ENCODE data around the gene PBXIP1.

PBXIP1 gene

DNA sequence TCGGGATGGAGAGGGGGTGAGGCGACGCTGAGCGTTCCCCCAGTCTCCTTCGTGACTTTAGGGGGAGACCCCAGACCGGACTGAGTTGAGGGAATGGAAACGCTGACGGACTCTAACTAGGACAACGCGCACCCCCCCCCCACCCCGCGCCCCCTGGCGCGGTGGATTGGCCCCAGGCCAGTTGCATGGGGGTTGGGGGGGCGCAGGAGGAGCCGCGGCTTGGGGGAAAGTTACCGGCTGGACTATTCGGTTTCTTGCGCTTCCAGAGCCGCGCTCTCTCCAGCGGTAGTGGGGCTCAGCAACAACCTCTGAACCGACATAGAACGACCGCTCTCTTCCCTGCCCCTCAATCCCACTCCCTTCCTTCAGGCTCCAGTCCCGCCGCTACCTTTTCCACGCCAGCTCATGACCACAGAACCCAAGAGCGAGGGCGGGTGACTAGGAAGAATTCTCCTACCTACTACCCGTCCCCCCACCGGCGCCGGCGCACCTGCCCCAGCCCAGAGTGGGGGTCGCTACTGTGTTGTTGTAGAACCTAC, 47.4 kb upstream of the PBXIP1 start:
- peak overlapping the region; percentile 89 for H3K18ac ChIP-seq (ENCODE audit: low read length)
- H2AK5ac ChIP-seq (ENCODE audit: low read length), result no peak overlapping the region
- DNase-seq, result peak; percentile 63
- H2BK5ac ChIP-seq (ENCODE audit: low read length), result peak overlapping the region; percentile 90
- H4K8ac ChIP-seq (ENCODE audit: low read depth, low read length), result no peak overlapping the region
- H3K79me1 ChIP-seq (ENCODE audit: low read length), result peaks cover 5% of the 10 kb centered on the region
- peaks cover 11% of the 10 kb centered on the region for H3K4me1 ChIP-seq (ENCODE audit: control insufficient read depth, low read depth, low read length)
- peak overlapping the region; percentile 97 for H3K9ac ChIP-seq (ENCODE audit: low read length)
- peak overlapping the region; percentile 14 for H2BK15ac ChIP-seq (replicated peaks; ENCODE audit: low read depth)
- H2BK120ac ChIP-seq (ENCODE audit: low read depth, low read length), result peak overlapping the region; percentile 56
- H3K4me2 ChIP-seq (ENCODE audit: low read length), result peak overlapping the region; percentile 99
- peak overlapping the region; percentile 76 for H3K4ac ChIP-seq (ENCODE audit: low read depth, low read length)
- H3K79me2 ChIP-seq (ENCODE audit: control insufficient read depth, insufficient read depth, low read length), result peaks cover 21% of the 10 kb centered on the region
- peak overlapping the region; percentile 99 for H3K56ac ChIP-seq (ENCODE audit: low read length)
- H3K23ac ChIP-seq (ENCODE audit: low read length), result peak overlapping the region; percentile 20
- H4K5ac ChIP-seq (ENCODE audit: low read length), result no peak overlapping the region
- no CpG with 5 or more reads among the region's 37 CpGs for WGBS (ENCODE audit: extremely low coverage, insufficient coverage, low lambda C conversion rate)
- H3K36me3 ChIP-seq (ENCODE audit: control insufficient read depth, insufficient read depth, low read length), result no peaks in the 10 kb centered on the region
- H3K27ac ChIP-seq (ENCODE audit: low read depth, low read length), result peak overlapping the region; percentile 20
- H3K27me3 ChIP-seq (ENCODE audit: insufficient read depth, low read length, poor library complexity), result no peaks in the 10 kb centered on the region
- H3K4me3 ChIP-seq (ENCODE audit: low read length), result peak overlapping the region; percentile 75

- Histone ChIP-seq H3K9ac (ENCODE audit: low read length) (peak within 1 kb of the TSS; percentile 97), H3K36me3 (ENCODE audit: control insufficient read depth, insufficient read depth, low read length) (no peaks in the 10 kb centered on the region), H3K18ac (ENCODE audit: low read length) (peak within 1 kb of the TSS; percentile 89), H3K27ac (ENCODE audit: low read depth, low read length) (peak within 1 kb of the TSS; percentile 69), H4K8ac (ENCODE audit: low read depth, low read length) (no peak within 1 kb of the TSS), H3K56ac (ENCODE audit: low read length) (peak within 1 kb of the TSS; percentile 99), H3K79me1 (ENCODE audit: low read length) (peaks cover 5% of the 10 kb centered on the region), H2BK120ac (ENCODE audit: low read depth, low read length) (peak within 1 kb of the TSS; percentile 56), H3K4me2 (ENCODE audit: low read length) (peak within 1 kb of the TSS; percentile 99), H3K4me1 (ENCODE audit: control insufficient read depth, low read depth, low read length) (peaks cover 10% of the 10 kb centered on the region), H4K5ac (ENCODE audit: low read length) (no peak within 1 kb of the TSS), H3K23ac (ENCODE audit: low read length) (peak within 1 kb of the TSS; percentile 20), H3K4ac (ENCODE audit: low read depth, low read length) (peak within 1 kb of the TSS; percentile 76), H2AK5ac (ENCODE audit: low read length) (no peak within 1 kb of the TSS), H3K79me2 (ENCODE audit: control insufficient read depth, insufficient read depth, low read length) (peaks cover 21% of the 10 kb centered on the region), H2BK5ac (ENCODE audit: low read length) (peak within 1 kb of the TSS; percentile 90), H3K27me3 (ENCODE audit: insufficient read depth, low read length, poor library complexity) (no peaks in the 10 kb centered on the region), H3K4me3 (ENCODE audit: low read length) (peak within 1 kb of the TSS; percentile 75), H2BK15ac (replicated peaks; ENCODE audit: low read depth) (peak within 1 kb of the TSS; percentile 14)
- WGBS (ENCODE audit: extremely low coverage, insufficient coverage, low lambda C conversion rate), result no CpG with 5 or more reads among the region's 35 CpGs
- no peak for DNase-seq
Observed at GRCh38 chr1:155002464-155003226, 46.7 kb upstream of the PBXIP1 start, which contains the start of gene ZBTB7B. Gene ZBTB7B, plus strand, starts transcription at chr1:155002802. Its CDS starts 11,859 bp downstream, at chr1:155014661.

GRCh38 chr1:155001675-155002463, 46.0 kb upstream of the PBXIP1 start:
- H3K4me2 ChIP-seq (ENCODE audit: low read length), result peak overlapping the region; percentile 90
- H3K4me3 ChIP-seq (ENCODE audit: low read length), result peak overlapping the region; percentile 68
- H3K4ac ChIP-seq (ENCODE audit: low read depth, low read length), result no peak overlapping the region
- H3K23ac ChIP-seq (ENCODE audit: low read length), result no peak overlapping the region
- H3K56ac ChIP-seq (ENCODE audit: low read length), result peak overlapping the region; percentile 90
- peak overlapping the region; percentile 69 for H3K27ac ChIP-seq (ENCODE audit: low read depth, low read length)
- H2BK15ac ChIP-seq (replicated peaks; ENCODE audit: low read depth), result no peak overlapping the region
- peak overlapping the region; percentile 3 for H2BK5ac ChIP-seq (ENCODE audit: low read length)
- DNase-seq, result peak; percentile 100
- H3K4me1 ChIP-seq (ENCODE audit: control insufficient read depth, low read depth, low read length), result peaks cover 10% of the 10 kb centered on the region
- peaks cover 19% of the 10 kb centered on the region for H3K79me2 ChIP-seq (ENCODE audit: control insufficient read depth, insufficient read depth, low read length)
- no peak overlapping the region for H4K5ac ChIP-seq (ENCODE audit: low read length)
- H2BK120ac ChIP-seq (ENCODE audit: low read depth, low read length), result no peak overlapping the region
- H2AK5ac ChIP-seq (ENCODE audit: low read length), result no peak overlapping the region
- H4K8ac ChIP-seq (ENCODE audit: low read depth, low read length), result no peak overlapping the region
- WGBS (ENCODE audit: extremely low coverage, insufficient coverage, low lambda C conversion rate), result no CpG with 5 or more reads among the region's 38 CpGs
- no peaks in the 10 kb centered on the region for H3K36me3 ChIP-seq (ENCODE audit: control insufficient read depth, insufficient read depth, low read length)
- H3K27me3 ChIP-seq (ENCODE audit: insufficient read depth, low read length, poor library complexity), result no peaks in the 10 kb centered on the region
- H3K79me1 ChIP-seq (ENCODE audit: low read length), result peaks cover 5% of the 10 kb centered on the region
- H3K9ac ChIP-seq (ENCODE audit: low read length), result peak overlapping the region; percentile 63
- peak overlapping the region; percentile 53 for H3K18ac ChIP-seq (ENCODE audit: low read length)

GRCh38 chr1:155001425-155001674, 45.5 kb upstream of the PBXIP1 start:
- H3K4ac ChIP-seq (ENCODE audit: low read depth, low read length), result no peak overlapping the region
- peak overlapping the region; percentile 20 for H2BK5ac ChIP-seq (ENCODE audit: low read length)
- peak overlapping the region; percentile 63 for H3K9ac ChIP-seq (ENCODE audit: low read length)
- peak overlapping the region; percentile 53 for H3K18ac ChIP-seq (ENCODE audit: low read length)
- peak overlapping the region; percentile 90 for H3K56ac ChIP-seq (ENCODE audit: low read length)
- H4K8ac ChIP-seq (ENCODE audit: low read depth, low read length), result no peak overlapping the region
- H3K4me1 ChIP-seq (ENCODE audit: control insufficient read depth, low read depth, low read length), result peaks cover 10% of the 10 kb centered on the region
- H3K27me3 ChIP-seq (ENCODE audit: insufficient read depth, low read length, poor library complexity), result no peaks in the 10 kb centered on the region
- peaks cover 5% of the 10 kb centered on the region for H3K79me1 ChIP-seq (ENCODE audit: low read length)
- H2BK15ac ChIP-seq (replicated peaks; ENCODE audit: low read depth), result no peak overlapping the region
- H3K79me2 ChIP-seq (ENCODE audit: control insufficient read depth, insufficient read depth, low read length), result peaks cover 18% of the 10 kb centered on the region
- no peak overlapping the region for H2AK5ac ChIP-seq (ENCODE audit: low read length)
- WGBS (ENCODE audit: extremely low coverage, insufficient coverage, low lambda C conversion rate), result no CpG with 5 or more reads among the region's 11 CpGs
- H3K36me3 ChIP-seq (ENCODE audit: control insufficient read depth, insufficient read depth, low read length), result no peaks in the 10 kb centered on the region
- H2BK120ac ChIP-seq (ENCODE audit: low read depth, low read length), result no peak overlapping the region
- peak; percentile 71 for DNase-seq
- H4K5ac ChIP-seq (ENCODE audit: low read length), result no peak overlapping the region
- peak overlapping the region; percentile 68 for H3K4me3 ChIP-seq (ENCODE audit: low read length)
- H3K23ac ChIP-seq (ENCODE audit: low read length), result peak overlapping the region; percentile 37
- peak overlapping the region; percentile 69 for H3K27ac ChIP-seq (ENCODE audit: low read depth, low read length)
- peak overlapping the region; percentile 90 for H3K4me2 ChIP-seq (ENCODE audit: low read length)

GRCh38 chr1:155000726-155001424, 45.0 kb upstream of the PBXIP1 start:
- Histone ChIP-seq H3K56ac (ENCODE audit: low read length) (peak overlapping the region; percentile 90), H3K9ac (ENCODE audit: low read length) (peak overlapping the region; percentile 63), H4K5ac (ENCODE audit: low read length) (no peak overlapping the region), H3K4me3 (ENCODE audit: low read length) (peak overlapping the region; percentile 68), H3K79me2 (ENCODE audit: control insufficient read depth, insufficient read depth, low read length) (peaks cover 18% of the 10 kb centered on the region), H2AK5ac (ENCODE audit: low read length) (no peak overlapping the region), H3K23ac (ENCODE audit: low read length) (peak overlapping the region; percentile 37), H4K8ac (ENCODE audit: low read depth, low read length) (no peak overlapping the region), H3K27ac (ENCODE audit: low read depth, low read length) (peak overlapping the region; percentile 95), H3K4me1 (ENCODE audit: control insufficient read depth, low read depth, low read length) (peaks cover 10% of the 10 kb centered on the region), H3K4ac (ENCODE audit: low read depth, low read length) (peak overlapping the region; percentile 85), H2BK5ac (ENCODE audit: low read length) (peak overlapping the region; percentile 44), H3K79me1 (ENCODE audit: low read length) (peaks cover 5% of the 10 kb centered on the region), H2BK15ac (replicated peaks; ENCODE audit: low read depth) (no peak overlapping the region), H3K27me3 (ENCODE audit: insufficient read depth, low read length, poor library complexity) (no peaks in the 10 kb centered on the region), H3K36me3 (ENCODE audit: control insufficient read depth, insufficient read depth, low read length) (no peaks in the 10 kb centered on the region), H3K18ac (ENCODE audit: low read length) (peak overlapping the region; percentile 82), H2BK120ac (ENCODE audit: low read depth, low read length) (peak overlapping the region; percentile 74), H3K4me2 (ENCODE audit: low read length) (peak overlapping the region; percentile 90)
- DNase-seq, result peak; percentile 98
- WGBS (ENCODE audit: extremely low coverage, insufficient coverage, low lambda C conversion rate), result no CpG with 5 or more reads among the region's 43 CpGs
